Hindlimb muscle (tissue), 1 donor: ENCODE measurements around the gene SHTN1. TPM values are rescaled to one million over a fixed set of nuclear protein-coding genes. Genes with fewer than 3 reads are reported as not detected.

Source experiments
- DNase-seq: peaks from one replicate; pipeline ENCODE4 v3.0.0-alpha.2; 2013
- polyA plus RNA-seq: library from polyadenylated mRNA; unstranded; fragments of 120-200 nt; gene quantifications from one replicate; pipeline ENCODE4 v1.2.1, GENCODE V29; 2013; ENCODE audit not compliant: insufficient read length

SHTN1 gene, protein sequence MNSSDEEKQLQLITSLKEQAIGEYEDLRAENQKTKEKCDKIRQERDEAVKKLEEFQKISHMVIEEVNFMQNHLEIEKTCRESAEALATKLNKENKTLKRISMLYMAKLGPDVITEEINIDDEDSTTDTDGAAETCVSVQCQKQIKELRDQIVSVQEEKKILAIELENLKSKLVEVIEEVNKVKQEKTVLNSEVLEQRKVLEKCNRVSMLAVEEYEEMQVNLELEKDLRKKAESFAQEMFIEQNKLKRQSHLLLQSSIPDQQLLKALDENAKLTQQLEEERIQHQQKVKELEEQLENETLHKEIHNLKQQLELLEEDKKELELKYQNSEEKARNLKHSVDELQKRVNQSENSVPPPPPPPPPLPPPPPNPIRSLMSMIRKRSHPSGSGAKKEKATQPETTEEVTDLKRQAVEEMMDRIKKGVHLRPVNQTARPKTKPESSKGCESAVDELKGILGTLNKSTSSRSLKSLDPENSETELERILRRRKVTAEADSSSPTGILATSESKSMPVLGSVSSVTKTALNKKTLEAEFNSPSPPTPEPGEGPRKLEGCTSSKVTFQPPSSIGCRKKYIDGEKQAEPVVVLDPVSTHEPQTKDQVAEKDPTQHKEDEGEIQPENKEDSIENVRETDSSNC
- polyA plus RNA-seq, result 7.0 TPM

DNA sequence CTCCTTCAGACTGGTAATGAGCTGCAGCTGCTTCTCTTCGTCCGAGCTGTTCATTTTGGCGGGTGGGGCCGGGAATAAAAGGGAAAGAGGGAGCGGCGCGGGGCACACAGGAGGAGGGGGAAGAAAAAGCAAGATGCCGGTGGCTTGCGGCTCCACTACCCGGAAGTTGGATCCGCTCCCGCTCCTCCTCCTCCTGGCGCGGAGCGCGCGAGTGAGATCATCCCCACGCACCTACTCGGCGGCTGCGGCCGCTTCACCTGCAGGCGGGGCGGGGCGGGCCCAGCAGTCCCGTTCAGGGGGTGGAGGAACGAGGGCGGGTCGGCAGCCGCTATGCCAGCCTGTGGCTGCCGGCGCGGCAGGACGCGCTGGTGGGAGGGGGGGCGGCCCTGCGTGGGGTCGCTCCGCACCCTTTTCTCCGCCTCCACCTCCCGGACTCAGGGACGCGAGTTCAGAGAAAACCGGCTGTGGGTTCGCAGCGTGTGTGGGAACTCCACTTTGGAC, at the start of gene SHTN1:
Gene SHTN1, minus strand, starts transcription at position 162 of the 501 bp plus-strand sequence. Its CDS starts 108 bp downstream, at position 54.
- peak; percentile 64 for DNase-seq

DNA sequence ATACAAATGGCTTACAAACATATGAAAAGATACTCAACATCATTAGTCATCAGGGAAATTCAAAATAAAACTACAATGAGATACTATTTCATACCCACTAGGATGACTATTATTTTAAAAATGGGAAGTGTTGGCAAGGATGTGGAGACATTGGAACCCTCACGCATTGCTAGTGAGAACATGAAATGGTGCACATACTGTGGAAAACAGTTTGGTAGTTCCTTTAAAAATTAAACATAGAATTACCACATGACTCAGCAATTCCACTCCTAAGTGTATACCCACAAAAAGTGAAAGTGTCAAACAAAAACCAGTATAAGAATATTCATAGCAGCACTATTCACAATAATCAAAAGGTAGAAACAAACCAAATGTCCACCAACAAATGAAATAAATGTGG, 48.5 kb upstream of the SHTN1 start:
- no peak for DNase-seq

DNA sequence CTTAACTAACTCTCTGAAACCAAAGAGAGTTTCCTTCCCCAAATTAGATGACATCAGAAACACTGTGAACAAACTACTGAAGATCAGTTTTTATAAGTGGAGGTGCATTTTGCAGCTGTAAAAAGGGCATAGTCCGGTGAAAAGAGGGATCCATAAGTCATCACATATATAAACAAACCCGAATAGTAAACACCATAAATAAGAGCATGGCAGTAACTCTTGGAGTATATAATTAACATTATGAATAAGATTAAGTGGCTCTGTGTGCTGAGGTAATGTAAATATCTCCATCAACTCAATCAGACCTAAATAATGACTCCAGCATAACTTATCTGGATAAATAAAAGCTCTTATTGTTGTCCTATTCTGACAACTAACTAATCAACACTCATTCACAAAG, 43.0 kb upstream of the SHTN1 start:
- no peak for DNase-seq

DNA sequence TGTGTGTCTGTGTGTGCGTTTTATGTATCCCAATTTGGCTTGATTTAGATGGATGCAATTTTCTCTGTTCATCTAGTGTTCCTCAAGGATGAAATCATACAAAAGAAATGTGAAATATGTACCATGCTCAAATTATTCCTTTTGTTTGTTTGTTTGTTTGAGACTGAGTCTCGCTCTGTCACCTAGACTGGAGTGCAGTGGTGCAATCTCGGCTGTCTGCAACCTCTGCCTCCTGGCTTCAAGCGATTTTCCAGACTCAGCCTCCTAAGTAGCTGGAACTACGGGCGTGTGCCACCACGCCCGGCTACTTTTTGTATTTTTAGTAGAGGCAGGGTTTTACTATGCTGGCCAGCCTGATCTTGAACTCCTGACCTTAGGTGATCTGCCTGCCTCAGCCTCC, 11.3 kb upstream of the SHTN1 start:
- no peak for DNase-seq

DNA sequence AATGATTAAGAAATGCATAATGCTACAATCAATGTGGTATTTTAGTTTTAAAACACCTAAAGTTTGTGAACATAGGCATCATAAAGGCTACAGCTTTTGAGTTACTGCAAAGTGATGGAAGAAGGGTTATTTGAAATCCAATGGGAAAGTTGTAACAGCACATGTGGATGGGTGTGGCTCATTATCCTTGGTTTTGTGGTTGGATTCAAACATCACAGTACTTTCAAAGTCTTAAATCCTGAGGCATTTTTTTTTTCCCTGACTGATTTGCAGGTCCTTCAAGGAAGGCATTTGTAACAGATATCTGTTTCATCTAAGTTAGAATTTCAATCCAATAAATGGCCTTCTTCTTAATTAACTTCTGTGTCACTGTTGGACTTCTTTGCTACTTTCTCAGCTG, 9.8 kb upstream of the SHTN1 start:
- no peak for DNase-seq

DNA sequence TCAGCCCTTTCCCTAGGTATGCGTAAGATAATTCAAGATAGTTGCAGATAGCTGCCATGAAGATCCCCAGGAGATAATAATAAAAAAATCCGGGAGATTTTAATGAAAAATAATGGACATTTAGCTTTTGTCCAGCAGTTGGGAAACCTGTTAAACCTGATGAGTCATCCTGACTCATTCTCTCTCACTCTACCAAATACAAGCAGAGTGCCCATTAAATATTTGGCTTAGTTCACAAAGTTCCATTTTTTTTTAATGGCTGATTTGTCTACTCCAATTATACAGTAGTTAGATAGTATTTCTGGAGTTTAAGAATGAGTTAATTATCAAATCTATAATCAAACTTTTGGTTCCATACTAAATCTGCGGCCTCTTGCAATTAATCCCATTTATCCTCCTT, 2.1 kb upstream of the SHTN1 start:
- no peak for DNase-seq

DNA sequence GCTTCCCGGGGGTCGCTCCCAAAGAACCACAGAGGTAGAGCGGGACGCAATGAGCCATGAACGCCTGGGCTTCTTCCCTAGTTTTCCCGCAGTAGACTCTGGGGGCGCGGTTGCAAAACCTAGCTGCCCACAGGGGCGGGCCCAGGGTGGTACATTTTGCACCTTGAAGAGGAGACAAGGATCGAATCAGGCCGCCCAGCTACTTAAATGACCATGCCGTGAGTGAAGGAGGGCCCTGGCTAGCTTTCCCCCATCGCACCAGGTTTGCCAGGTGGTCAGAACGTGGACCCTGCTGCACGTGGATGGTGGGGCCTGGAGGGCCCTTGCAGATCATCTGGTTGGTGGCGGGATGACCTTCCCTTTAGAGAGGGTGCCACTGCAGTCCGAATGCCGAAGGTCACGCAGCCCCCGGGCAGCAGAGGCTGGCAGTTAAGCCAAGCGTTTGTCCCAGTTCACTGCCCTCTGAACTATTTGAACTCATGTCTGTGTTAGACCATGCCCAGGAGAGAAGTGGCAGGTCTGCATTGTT, 604 bp upstream of the SHTN1 start:
- peak; percentile 1 for DNase-seq

DNA sequence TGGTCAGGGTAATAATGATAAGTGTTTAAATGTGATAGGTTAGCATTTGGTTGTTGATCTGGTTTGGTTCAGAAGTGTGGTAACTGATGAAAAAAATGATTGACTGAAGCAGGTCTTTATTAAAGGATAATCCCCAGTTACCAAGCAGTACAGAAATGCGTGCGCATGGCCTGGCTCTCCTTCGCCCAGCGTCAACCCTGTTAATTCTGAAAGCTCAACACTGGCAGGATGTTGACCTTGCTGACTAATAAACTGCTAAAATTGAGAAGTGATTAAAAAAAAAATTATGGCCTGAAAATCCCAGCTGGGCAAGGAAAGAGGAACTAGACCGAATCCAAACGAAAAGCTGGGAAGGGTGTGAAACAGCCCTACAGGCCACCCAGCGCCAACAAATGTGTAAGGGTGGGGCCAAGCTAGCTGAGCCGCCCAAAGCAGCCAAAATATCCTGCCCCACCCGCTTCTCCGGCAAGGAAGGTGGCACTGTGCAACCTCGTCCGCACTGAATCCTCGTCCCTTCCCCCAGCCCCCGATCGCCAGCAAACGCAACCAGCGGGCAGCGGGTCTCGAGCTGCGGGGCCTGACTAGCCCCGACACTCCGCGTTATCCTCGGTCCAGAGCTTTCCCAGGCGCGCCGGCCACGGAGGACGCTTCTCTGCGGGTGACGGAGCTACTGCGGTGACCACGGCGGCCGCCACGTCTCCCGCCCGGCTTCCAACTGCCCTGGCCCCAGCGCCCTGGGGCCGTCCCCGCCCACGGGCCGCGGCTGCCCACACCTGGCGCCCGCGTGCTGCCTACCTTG, 561 bp downstream of the SHTN1 start:
- peak; percentile 26 for DNase-seq

DNA sequence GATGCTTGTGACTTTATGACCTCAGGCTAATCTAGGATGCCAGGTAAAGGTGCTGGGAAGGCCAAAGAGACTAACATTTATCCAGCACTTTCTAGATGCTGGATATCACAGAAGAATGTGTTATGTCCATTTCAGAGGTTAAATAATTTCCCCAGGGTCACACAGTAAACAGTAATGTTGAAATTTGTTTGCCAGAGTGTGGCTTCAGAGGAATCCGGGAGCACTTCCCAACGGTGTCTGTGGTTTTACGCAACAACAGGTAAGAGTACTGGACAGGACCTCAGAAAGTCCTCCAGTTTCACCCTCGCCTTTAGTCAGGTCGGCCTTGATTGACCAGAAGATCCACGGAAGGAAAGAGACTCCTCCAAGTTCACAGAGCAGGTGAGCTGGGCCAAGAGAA, 1.7 kb downstream of the SHTN1 start:
- DNase-seq, result no peak

DNA sequence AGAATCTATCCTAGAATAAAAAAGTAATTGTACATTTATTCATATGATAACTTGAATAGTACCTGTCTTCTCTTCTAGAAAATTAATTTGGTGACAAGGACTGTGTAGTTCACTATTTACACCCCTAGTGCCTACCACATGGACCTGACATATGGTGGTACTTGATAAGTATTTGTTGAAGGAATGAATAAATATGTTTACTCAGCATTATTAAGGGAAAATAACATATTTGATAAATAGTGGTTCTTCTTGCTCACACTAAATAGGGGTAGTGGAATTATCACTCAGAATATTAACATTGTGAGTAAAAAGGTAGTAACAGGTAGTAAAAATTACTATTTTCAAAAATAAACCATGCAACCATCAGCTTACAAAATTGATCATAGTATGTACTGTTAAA, 2.8 kb downstream of the SHTN1 start:
- DNase-seq, result no peak

DNA sequence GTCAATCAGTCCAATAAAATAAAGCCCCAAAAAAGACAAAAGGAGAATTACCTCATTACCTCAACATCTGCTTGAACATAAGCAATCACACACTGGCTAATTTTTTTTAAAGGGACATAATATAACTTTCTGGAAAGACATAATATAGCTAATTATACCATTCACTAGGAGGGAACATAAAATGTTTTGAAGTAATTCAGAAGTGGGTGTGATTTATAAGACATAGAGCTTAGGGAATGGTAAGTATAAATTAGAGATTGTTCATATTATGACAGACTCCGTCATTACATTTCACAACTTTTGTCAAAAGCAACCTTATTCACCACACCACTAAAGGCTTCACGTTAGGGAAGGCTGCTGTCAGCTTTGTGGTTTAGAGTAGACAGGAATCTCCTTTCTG, 3.8 kb downstream of the SHTN1 start:
- no peak for DNase-seq

DNA sequence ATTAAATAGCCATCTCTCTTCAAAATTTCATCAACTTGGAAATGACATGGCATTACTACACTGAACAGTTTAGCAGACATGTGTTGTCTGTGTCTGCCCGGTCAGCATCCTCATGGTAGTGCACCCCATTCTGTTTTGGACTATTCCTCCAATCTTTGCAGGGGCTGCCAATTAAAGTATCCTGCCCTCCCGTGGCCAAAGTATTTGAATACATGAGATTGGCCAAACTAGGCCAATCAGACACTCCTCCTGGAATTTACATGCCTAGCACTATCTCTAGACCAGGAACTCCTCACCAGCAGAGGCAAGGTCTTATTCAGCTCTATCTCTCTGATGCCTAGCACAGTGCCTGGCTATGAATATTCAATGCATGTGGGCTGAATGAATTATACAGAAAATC, 4.4 kb downstream of the SHTN1 start:
- DNase-seq, result no peak

DNA sequence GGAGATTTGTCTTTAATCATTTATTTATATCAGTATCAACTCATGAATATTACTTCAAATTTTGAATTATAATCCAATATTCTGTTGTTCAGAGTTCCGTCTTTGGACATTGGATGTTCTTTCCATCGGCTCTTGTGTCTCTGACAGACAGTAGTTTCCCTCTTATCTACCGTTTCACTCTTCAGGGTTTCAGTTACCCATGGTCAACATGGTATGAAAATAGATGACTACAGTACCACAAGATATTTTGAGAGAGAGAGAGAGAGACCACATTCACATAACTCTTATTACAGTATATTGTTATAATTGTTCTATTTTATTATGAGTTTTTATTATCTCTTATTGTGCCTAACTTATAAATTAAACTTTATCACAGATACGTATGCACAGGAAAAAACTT, 6.8 kb downstream of the SHTN1 start:
- DNase-seq, result no peak

DNA sequence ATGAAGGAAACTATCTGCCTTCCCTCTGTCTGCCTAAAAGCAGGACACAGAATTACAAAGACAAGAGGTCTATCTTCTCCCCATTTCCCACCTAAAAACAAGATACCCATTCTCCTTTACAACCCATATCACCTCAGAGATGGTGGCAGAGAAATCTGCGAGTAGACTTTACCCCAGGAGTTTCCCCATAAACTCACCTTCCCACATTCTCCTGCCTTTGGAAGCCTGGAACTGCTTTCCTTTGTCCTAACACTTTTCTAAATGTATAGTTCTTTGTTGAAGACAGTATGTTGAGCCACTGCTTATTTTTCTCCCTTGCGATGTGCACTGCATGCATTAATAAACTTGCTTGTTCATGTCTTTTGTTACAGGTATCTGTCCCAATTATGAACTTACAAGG, 8.0 kb downstream of the SHTN1 start:
- DNase-seq, result no peak

DNA sequence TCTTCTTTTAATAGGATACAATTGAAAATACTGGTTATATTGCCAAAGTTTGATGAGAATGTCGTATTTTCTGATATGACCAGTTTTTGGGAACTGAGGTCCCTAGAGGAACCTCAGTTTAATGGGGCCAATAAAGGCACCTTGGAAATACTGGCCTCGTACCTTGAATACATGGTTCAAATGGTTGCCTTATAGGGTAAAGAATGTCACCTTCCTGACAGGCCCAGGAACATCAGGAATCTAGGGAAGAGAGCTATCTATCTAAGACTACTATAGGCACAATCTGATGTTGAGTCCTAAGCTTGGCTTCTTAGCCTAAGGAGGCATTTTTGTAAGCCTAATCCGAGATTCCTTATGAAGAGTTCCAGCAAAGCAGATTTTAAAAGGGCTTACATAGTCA, 9.3 kb downstream of the SHTN1 start:
- no peak for DNase-seq

DNA sequence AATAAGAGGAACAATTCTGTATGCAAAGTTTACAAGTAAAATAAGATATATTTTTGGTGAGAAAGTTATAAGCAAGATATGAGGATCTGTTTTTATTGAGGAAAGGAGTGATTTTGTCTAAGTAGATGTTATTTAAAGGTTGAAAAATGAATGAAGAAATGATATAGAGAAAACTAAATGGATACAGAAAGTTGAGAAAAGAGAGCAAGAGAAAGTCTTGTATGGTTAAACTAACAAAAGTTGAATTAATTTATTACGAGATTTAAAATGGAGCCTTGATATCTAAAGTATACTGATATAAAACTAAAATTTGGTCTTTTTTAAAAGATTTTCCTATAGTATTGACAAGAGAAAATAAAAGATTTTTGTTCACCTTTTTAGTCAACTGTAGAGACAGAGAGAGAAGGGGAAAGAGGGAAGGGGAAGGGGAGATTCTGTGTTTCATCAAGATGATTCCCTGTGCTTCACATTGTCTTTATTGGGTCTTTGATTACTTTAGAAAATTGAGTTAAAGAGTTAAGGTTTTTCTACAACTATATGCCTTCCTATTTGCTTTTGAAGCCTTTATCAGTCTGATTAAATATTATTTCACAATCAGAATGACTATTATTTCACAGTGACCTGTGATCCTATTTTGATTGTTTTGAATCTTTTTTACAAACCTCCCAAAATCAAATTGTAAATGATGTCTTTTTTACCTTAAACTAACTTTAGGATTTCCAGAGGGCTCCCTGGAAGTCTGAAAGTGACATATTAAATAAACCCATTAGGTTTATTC, 10.7 kb downstream of the SHTN1 start:
- DNase-seq, result no peak

DNA sequence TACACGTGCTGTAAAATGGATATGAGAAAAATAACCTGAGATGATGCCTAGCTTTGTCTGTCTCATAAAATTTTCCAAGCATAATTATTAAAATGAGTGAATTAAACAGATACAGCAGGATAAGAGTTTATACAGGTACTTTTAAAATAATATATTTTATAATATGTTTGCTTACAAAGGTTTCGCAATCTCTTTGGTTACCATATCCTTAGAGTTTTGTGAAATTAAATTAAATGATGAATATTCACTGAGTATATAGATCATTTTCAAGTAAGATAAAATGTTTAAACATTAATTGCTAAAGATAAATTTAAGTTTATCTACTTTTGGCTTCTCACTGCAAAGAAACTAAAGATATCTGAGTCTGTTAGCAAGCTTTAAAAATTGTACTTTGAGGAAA, 11.4 kb downstream of the SHTN1 start:
- DNase-seq, result no peak

DNA sequence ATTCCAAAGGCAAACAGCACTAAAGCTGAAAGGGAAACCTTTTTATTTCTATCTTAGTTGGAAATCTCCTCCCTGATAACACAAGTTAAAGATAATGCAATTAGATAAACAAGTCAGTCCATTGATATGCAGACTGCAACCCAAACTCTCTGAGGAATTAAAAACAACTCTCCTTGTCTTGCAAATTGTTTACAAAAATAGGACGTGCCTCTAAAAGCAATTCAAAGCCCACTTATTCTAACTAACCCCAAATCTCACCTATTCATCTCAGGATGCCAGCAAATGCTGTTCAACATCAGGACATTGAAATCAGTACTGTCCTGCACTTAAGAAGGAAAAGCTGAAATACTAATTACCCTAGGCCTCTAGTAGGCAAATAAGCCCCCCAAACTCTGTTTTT, 12.8 kb downstream of the SHTN1 start:
- no peak for DNase-seq

DNA sequence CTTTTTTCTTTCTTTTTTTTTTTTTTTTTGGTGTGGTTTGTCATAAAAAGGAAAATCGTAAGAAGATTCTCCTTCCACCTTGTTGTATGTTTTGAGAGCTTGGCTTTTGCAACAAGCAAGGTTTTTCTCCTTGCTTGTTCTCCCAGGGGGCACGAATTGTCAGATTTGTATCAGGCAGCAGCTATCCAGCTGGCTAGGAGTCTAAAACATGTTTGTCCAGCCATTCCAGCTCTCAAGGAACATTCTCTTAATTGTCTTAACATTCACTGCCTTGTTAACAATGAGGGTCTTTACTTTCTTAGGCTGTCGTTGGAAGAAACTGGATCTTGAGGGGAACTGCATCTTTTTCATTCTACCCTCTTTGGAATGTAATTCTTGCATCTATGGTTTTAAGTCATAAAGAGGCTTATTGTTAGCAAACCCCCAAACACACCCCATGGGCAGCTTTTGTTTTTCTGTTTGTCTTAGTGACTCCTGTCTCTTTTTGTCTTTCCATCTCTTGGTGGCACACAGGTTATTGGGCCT, 14.6 kb downstream of the SHTN1 start:
- DNase-seq, result no peak

DNA sequence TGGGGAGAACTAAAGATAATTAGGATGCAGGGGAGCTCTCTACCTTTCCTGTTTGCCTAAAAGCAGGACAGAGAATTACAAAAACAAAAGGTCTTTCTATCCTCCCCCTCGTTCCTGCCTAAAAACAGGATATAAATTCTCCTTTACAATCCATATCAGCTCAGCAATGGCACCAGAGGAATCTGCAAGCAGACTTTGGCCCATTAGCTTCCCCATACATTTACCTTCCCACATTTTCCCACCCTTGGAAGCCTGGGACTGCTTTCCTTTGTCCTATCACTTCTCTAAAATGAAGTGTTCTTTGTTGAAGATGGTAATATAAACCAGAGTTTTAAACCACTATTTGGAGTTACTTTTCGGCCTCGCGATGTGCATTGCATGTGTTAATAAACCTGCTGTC, 15.5 kb downstream of the SHTN1 start:
- DNase-seq, result no peak

DNA sequence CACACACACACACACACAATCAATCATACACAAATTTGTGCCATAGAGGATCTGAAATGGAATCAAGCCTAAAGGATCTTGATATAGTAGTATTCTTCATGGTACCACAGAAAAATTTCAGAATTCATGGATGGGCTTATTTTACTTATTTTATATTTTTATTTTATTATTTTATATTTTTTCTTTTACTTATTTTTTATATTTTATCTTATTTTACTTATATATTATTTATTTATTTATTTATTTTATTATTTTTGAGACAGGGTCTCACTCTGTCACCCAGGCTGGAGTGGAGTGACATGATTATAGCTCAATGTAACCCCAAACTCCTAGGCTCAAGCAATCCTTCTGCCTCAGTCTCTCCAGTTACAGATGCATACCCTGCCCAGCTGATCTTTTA, 16.7 kb downstream of the SHTN1 start:
- DNase-seq, result no peak

DNA sequence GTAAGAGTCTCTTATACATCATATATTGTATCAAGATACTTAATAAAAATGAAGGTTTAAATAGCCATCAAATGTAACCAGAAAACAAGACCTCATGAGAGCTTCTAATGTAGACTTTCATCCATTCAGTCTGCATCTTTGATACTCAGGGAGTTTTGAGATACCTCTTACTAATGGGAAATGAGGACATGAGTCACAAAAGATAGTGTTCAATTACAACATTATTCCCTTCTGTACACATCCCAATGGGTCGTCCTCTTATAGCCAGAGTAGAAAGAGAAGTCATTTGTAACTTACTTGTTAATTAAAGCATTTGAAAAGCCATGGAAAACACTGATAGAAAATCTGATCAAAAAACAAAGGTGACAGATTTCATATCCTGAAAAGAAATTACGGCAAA, 19.4 kb downstream of the SHTN1 start:
- DNase-seq, result no peak
